Astrocyte (in vitro differentiated cells and primary cell): ENCODE measurements around the gene LRP1B.

Experiments
- CTCF ChIP-seq: IDR thresholded peaks from 2 replicates; pipeline ENCODE4 v1.5.1; 2011; ENCODE audit warnings: low read depth, mild to moderate bottlenecking, inconsistent platforms, low read length, moderate library complexity; ENCODE audit not compliant: insufficient read depth
- EZH2 ChIP-seq: IDR thresholded peaks from 2 replicates; pipeline ENCODE4 v1.6.1; 2012; ENCODE audit warnings: mild to moderate bottlenecking, low read length, inconsistent platforms; ENCODE audit not compliant: insufficient read depth

DNA sequence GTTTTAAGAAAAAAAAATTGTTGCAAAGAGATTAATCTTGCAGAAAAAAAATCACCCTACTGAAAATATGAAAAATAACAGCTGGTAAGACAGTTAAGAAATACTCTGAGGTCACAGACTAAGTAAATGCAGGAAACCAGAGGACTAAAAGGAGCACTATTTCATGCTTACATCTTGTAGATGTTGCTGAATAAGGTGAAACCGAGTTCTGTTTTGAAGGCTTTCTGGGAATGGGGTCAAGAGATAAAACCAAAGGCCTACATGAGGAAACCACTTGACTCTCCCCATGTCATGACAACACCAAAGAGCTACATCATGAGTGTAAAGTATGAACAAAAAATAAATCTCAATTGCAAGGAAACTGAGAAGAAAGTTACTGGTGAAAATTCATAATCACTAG is 197.6 kb downstream of the LRP1B start:
- no peak for TF ChIP-seq CTCF
- TF ChIP-seq EZH2: no peak
